Peyer's patch (tissue), 4 donors: ENCODE results near the gene CX3CL1.

Experiments used
- CTCF ChIP-seq, 6 experiments: fragments of 450-650 bp in 4 of 6; fragments of 200-600 bp in 2 of 6; sonication (generic) in 1 of 6; IDR thresholded peaks; one replicate each; pipeline ENCODE4 v1.5.1; 2017 to 2019; ENCODE audit warnings: antibody characterized with exemption in 6 of 6, mild to moderate bottlenecking in 3 of 6, moderate library complexity in 1 of 6
- POLR2A ChIP-seq, 2 donors: fragments of 450-650 bp; IDR thresholded peaks; one replicate each; pipeline ENCODE4 v1.5.1; 2017; ENCODE audit warnings: antibody characterized with exemption in 2 of 2, mild to moderate bottlenecking in 2 of 2, moderate library complexity in 2 of 2

DNA sequence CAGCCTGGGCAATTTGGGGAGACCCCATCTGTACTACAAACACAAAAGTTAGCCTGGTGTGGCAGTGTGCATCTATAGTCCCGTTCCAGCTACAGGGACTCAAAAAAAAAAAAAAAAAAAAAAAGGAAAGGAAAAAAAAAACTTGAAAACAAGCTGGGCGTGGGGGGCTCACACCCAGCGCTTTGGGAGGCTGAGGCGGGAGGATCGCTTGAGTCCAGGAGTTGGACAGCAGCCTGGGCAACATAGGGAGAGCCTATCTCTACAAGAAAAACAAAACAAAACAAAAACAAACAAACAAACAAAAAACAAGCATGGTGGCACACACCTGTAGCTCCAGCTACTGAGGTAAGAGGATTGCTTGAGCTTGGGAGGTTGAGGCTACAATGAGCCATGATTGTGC, 19.4 kb downstream of the CX3CL1 start:
- TF ChIP-seq POLR2A (IDR thresholded peaks at IDR 0.05) (no peak), CTCF (IDR thresholded peaks at IDR 0.05) (no peak)
